ENCODE results near the gene NKTR.

DNA sequence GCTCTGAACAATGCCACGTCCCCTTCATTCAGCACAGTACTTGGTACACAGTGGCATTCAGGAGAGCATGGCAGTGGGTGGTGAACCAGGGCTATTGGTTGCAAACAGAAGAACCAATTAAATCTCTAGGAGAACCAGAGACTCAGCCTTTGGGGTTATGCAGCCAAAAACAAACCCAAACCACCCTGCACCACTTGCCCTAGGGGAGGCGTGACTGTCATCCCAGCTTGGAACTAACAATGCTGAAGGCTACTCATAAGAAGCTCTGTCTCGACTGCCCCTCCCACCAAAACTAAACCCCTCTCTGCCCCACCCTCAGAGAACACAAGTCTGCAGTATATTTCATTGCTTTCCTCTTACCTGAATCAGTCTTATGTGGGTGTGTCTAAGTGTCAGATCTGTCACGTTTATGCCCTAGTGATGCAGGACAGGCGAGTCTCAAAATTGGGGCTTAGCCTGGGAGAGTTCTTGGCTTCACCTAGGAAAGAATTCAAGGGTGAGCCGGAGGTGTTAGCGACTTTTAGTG, 69.6 kb downstream of the NKTR start:
- TF ChIP-seq, protein P1, sequence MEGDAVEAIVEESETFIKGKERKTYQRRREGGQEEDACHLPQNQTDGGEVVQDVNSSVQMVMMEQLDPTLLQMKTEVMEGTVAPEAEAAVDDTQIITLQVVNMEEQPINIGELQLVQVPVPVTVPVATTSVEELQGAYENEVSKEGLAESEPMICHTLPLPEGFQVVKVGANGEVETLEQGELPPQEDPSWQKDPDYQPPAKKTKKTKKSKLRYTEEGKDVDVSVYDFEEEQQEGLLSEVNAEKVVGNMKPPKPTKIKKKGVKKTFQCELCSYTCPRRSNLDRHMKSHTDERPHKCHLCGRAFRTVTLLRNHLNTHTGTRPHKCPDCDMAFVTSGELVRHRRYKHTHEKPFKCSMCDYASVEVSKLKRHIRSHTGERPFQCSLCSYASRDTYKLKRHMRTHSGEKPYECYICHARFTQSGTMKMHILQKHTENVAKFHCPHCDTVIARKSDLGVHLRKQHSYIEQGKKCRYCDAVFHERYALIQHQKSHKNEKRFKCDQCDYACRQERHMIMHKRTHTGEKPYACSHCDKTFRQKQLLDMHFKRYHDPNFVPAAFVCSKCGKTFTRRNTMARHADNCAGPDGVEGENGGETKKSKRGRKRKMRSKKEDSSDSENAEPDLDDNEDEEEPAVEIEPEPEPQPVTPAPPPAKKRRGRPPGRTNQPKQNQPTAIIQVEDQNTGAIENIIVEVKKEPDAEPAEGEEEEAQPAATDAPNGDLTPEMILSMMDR (IDR thresholded peaks at IDR 0.05), result no peak
- TF ChIP-seq POLR2A (IDR thresholded peaks at IDR 0.05), result no peak

Data from esophagus squamous epithelium (tissue), 4 donors.